Smooth muscle cell (in vitro differentiated cells): ENCODE results near the gene CCSER1. TPM values are rescaled to one million over a fixed set of nuclear protein-coding genes. Genes with fewer than 3 reads are reported as not detected.
A peak's percentile ranks its signal among the peaks of the same experiment; 100 is the strongest.

ENCODE experiments used
- DNase-seq: peaks from one replicate; lab custom pipeline; 2025; ENCODE audit not compliant: unreplicated experiment; lab: John Stamatoyannopoulos, UW
- H2AFZ ChIP-seq: fragments of 200-600 bp; sonication (generic); 2 replicates; pipeline ENCODE4 v1.6.0; 2016; ENCODE audit warnings: antibody characterized with exemption, low read depth, mild to moderate bottlenecking
- H3F3A ChIP-seq: fragments of 200-600 bp; sonication (generic); 2 replicates; pipeline ENCODE4 v1.6.0; 2017; ENCODE audit warnings: antibody characterized with exemption, low read depth
- H3K27ac ChIP-seq: fragments of 200-600 bp; sonication (generic); 2 replicates; pipeline ENCODE4 v1.5.1; 2016; ENCODE audit warnings: low read depth, mild to moderate bottlenecking
- H3K27me3 ChIP-seq: fragments of 200-600 bp; sonication (generic); 2 replicates; pipeline ENCODE4 v1.6.1; 2016; ENCODE audit warnings: low read depth, mild to moderate bottlenecking
- H3K36me3 ChIP-seq: fragments of 200-600 bp; sonication (generic); 2 replicates; pipeline ENCODE4 v1.5.1; 2016; ENCODE audit warnings: low read depth
- H3K4me1 ChIP-seq: fragments of 200-600 bp; sonication (generic); 2 replicates; pipeline ENCODE4 v1.5.1; 2016; ENCODE audit warnings: low read depth
- H3K4me2 ChIP-seq: fragments of 200-600 bp; sonication (generic); 2 replicates; pipeline ENCODE4 v1.6.0; 2016; ENCODE audit warnings: mild to moderate bottlenecking
- H3K4me3 ChIP-seq: fragments of 200-600 bp; sonication (generic); 2 replicates; pipeline ENCODE4 v1.5.1; 2016; ENCODE audit warnings: mild to moderate bottlenecking
- H3K79me2 ChIP-seq: fragments of 200-600 bp; sonication (generic); 2 replicates; pipeline ENCODE4 v1.6.0; 2016; ENCODE audit warnings: low read depth, mild to moderate bottlenecking
- H3K9ac ChIP-seq: fragments of 200-600 bp; sonication (generic); 2 replicates; pipeline ENCODE4 v1.6.0; 2016; ENCODE audit warnings: low read depth
- H3K9me3 ChIP-seq: fragments of 200-600 bp; sonication (generic); replicated peaks from 2 replicates; pipeline ENCODE4 v1.5.1; 2016; ENCODE audit warnings: low read depth
- H4K20me1 ChIP-seq: fragments of 200-600 bp; sonication (generic); 2 replicates; pipeline ENCODE4 v1.6.0; 2016; ENCODE audit warnings: low read depth
- CTCF ChIP-seq: fragments of 200-600 bp; sonication (generic); IDR thresholded peaks from 2 replicates; pipeline ENCODE4 v1.5.1; 2017; ENCODE audit warnings: borderline replicate concordance, mild to moderate bottlenecking, antibody characterized with exemption; ENCODE audit not compliant: insufficient read depth, poor library complexity, severe bottlenecking
- WGBS: methylation state at CpG from one replicate; pipeline ENCODE4 v1.1.7; 2016; ENCODE audit warnings: low lambda C conversion rate; 5-methylcytosine and 5-hydroxymethylcytosine counted together
- polyA plus RNA-seq: library from polyadenylated mRNA; unstranded; fragments of >200 nt; fragmentation: Nextera tagmentation; extraction: Ambion mirVana; gene quantifications from 2 replicates; pipeline ENCODE4 v1.2.1, GENCODE V29; 2016
- total RNA-seq: library from RNA; depleted of rRNA; stranded (reverse); fragments of >200 nt; gene quantifications from 2 replicates; pipeline ENCODE4 v1.2.3, GENCODE V29; 2014

The CCSER1 gene
- total and polyA plus RNA-seq, 2 experiments from 2014 or later: 0.76 TPM; not detected in 1

GRCh38 chr4:90844241-90844640, 717.0 kb downstream of the CCSER1 start:
- Histone ChIP-seq H3K4me3 (no peak overlapping the region), H3K9me3 (no peaks in the 10 kb centered on the region), H3K27me3 (no peaks in the 10 kb centered on the region), H4K20me1 (no peaks in the 10 kb centered on the region), H3F3A (no peaks in the 10 kb centered on the region), H3K9ac (no peak overlapping the region), H3K79me2 (no peaks in the 10 kb centered on the region), H2AFZ (no peak overlapping the region), H3K4me2 (peak overlapping the region; percentile 18), H3K4me1 (no peaks in the 10 kb centered on the region), H3K27ac (no peak overlapping the region), H3K36me3 (no peaks in the 10 kb centered on the region)
- no peak for TF ChIP-seq CTCF
- DNase-seq: no peak

GRCh38 chr4:90845777-90846176, 718.6 kb downstream of the CCSER1 start:
- TF ChIP-seq CTCF: no peak
- no peaks in the 10 kb centered on the region for H3F3A ChIP-seq

GRCh38 chr4:90852237-90852636, 725.0 kb downstream of the CCSER1 start:
- WGBS: 41% methylated on average over 4 of the region's 4 CpGs
- DNase-seq: no peak

More at GRCh38 chr4:90845777-90846176, 718.6 kb downstream of the CCSER1 start:
- no peaks in the 10 kb centered on the region for H3K36me3 ChIP-seq
- no peak overlapping the region for H2AFZ ChIP-seq
- H3K9me3 ChIP-seq: no peaks in the 10 kb centered on the region
- DNase-seq: no peak
- no peaks in the 10 kb centered on the region for H3K27me3 ChIP-seq
- H3K4me2 ChIP-seq: peak overlapping the region; percentile 14
- no peak overlapping the region for H3K4me3 ChIP-seq
- no peaks in the 10 kb centered on the region for H3K79me2 ChIP-seq
- no peak overlapping the region for H3K9ac ChIP-seq
- H3K4me1 ChIP-seq: no peaks in the 10 kb centered on the region
- H4K20me1 ChIP-seq: no peaks in the 10 kb centered on the region
- H3K27ac ChIP-seq: no peak overlapping the region

More at GRCh38 chr4:90852237-90852636, 725.0 kb downstream of the CCSER1 start:
- H3K79me2 ChIP-seq: no peaks in the 10 kb centered on the region
- H2AFZ ChIP-seq: peak overlapping the region; percentile 33
- no peaks in the 10 kb centered on the region for H3K36me3 ChIP-seq
- peak overlapping the region; percentile 42 for H3K4me2 ChIP-seq
- no peak overlapping the region for H3K27ac ChIP-seq
- TF ChIP-seq CTCF: no peak
- no peaks in the 10 kb centered on the region for H3K9me3 ChIP-seq
- no peaks in the 10 kb centered on the region for H4K20me1 ChIP-seq
- H3K4me3 ChIP-seq: no peak overlapping the region
- no peaks in the 10 kb centered on the region for H3K4me1 ChIP-seq
- no peaks in the 10 kb centered on the region for H3K27me3 ChIP-seq
- H3F3A ChIP-seq: no peaks in the 10 kb centered on the region
- no peak overlapping the region for H3K9ac ChIP-seq
